ENCODE measurements around the gene SLC25A48.
"Not testable (repeated sequence)": the region's sequence is repeated elsewhere in the genome, so short reads cannot be mapped to it uniquely, and the experiment has no call there.

SLC25A48 gene

DNA sequence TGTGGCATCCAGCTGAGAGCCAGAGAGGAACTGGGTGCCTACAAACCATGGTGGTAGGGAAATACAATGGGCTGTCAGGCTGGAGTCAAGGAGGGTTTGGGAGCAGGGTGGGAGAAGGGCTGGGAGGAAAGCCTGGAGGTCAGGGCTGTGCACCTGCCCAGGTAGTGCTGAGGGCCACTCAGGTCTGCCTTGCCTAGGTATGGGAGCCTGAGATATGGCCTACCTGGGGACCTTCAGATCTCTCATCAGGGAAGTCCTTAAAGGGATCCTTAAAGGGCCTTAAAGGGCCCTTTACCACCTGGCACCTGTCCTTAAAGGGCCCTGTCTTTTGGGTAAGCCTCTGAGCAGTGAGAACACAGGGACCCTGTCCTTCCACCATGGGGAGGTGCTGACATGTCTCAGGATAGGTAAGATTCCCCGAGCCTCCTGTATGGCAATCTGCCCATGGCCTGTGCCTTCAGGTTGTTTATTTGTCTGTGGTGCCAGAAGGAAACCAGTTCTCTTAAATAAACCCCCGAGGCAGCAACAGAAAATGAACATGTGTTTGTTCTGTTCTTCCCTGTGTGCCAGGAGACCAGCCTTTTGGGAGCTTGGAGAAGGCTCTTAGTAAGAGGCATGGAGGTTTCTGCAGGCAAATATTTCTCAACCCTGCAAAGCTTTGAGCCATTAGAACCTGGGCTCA lies 23.3 kb downstream of the SLC25A48 start:
- DNase-seq (ENCODE audit: low read depth), result no peak

DNA sequence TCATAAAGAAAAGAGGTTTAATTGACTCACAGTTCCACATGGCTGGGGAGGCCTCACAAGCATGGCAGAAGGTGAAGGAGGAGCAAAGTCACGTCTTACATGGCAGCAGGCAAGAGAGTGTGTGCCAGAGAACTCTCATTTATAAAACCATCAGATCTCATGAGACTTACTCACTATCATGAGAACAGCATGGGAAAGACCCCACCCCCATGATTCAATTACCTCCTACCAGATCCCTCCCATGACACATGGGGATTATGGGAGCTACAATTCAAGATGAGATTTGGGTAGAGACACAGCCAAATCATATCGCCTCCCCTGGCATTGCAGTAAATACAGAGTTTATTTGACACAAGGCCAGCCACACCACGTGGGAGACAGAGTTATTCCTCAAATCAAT lies 24.7 kb downstream of the SLC25A48 start:
- DNase-seq (ENCODE audit: low read depth), result not testable (repeated sequence)

DNA sequence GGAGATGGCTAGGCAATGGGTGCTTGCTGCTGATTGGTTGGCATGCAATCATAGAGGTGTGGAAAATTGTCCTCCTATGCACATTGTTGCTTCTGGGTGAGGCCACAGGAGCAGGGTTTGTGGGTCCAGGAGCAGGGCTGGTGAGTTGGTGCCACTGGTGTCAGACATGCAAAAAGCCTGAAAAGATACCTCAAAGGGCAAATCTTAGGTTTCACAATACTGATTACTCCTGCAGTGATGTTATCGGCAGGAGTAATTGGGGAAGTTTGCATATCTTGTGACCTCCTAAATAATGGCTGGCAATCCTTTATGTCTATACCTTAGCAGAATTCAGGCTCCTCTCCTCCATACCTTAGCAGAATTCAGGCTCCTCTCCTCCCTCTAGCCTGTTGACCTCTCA lies 25.2 kb downstream of the SLC25A48 start:
- no peak for DNase-seq (ENCODE audit: low read depth)

- DNase-seq (ENCODE audit: low read depth), result no peak
These were observed 27.2 kb downstream of the SLC25A48 start for GRCh38 chr5:135861641-135862040.

DNA sequence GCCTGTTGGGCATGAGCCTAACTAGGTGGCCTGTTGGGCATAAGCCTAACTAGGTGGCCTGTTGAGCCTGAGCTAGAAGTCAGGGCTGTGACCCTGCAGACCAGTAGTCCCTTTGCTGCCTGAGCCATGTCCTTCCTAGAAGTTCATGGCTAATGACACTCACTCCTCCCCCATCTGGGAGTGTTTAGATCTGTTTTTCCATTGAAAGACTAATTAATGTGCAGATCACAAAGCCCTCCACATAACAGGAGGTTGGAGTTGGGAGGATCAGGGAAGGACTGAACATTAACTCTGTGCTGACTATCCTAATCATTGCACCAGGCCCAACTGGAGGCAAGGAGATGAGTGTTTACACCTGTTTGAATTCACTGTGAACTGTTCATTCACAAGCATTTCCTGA lies 27.6 kb downstream of the SLC25A48 start:
- no peak for DNase-seq (ENCODE audit: low read depth)

DNA sequence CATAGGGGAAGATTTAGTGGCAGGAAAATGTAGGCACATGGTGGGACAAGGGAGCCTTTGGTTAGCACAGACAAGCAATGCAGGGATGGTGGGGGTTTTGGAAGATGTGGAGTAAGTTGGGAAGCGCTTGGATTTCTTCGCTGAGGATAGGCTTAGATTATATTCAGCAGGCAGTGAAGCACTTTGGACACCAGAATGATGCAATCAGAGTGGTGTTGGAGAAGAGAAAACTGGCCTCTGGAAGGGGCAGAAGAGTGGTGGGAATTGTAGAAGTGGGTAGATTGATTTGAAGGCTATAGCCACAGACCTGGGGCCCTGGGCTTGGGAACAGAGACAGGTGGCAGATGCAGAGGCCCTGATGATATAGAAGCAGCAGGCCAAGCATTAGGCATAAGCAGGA lies 28.3 kb downstream of the SLC25A48 start:
- no peak for DNase-seq (ENCODE audit: low read depth)

DNA sequence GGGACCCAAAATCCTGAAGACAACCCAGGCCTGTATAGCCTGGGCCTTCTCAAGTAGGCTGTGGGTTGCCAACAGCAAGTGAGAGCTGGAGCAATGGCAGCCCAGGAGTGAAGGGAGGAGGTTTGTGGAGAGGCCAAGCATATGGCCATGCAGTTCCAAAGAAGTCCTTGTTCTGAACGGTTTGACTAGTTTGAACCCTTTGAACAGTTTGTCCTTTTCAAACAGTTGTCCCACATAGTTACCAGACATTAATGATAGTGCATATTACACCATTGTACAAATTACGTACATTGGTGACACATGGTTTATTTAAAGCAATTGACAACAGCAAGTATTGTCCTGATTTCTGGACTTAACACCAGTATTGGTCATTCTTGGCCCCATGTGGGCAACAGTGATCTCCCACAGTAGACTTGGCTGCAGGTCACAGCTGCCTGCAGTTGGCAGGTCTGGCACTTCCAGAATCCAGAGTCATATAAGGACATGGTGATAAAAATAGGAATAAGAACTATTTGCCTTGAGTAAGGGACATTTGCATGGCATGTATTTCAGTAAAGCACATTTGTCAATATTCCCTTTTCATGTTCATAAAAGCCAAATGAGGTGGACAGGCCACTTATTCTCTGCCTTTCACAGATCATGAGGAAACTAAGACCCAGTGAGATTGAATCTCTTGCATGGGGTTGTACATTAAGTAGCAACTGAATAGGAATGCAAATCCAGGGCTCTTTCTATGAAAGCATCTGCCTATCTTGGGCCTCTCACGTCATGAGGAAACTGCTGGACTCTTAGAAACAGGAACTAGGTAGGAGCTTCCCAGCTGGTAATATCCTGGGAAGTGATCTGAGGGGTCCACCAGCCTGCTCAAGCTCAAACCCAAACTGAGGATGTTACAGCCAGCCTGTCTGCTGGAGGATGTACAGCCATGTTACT lies 30.3 kb downstream of the SLC25A48 start:
- DNase-seq (ENCODE audit: low read depth), result no peak

DNA sequence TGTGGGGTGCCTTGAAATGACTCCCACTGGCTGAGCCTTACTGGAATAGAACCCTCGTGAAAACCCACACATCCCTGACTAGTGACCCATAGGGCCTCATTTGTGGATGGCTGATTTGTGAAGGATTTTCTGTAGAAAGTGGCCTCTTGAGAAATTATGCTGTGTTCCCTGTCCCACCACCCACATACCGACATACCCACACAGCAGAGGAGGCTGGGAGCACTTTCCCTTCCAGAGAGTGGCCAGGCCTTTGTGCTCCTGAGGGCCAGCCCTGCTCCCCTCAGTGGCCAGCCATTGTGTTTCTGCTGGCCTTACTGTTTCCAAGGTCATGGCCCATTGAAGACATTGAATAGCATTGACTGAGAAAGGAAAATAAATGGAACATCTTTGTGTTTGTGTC lies 31.6 kb downstream of the SLC25A48 start:
- no peak for DNase-seq (ENCODE audit: low read depth)

DNA sequence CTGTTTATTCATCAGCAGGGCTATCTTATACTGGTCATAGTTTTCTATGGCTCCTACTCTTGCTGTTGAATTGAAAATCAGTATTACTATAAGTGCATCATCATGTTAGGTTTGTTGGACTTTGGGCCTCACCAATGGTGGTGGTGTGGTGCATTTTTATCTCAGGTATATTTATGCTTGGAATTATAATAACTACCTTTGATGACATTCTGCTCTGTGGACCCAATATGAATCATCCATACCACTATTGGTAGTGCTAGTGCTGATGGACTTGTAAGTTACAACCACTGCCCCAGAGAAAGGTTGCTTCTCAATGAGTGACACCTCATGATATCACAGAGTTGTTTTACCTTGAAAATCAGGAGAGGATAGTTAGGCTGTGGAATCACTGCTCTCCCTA lies 33.1 kb downstream of the SLC25A48 start:
- no peak for DNase-seq (ENCODE audit: low read depth)

DNA sequence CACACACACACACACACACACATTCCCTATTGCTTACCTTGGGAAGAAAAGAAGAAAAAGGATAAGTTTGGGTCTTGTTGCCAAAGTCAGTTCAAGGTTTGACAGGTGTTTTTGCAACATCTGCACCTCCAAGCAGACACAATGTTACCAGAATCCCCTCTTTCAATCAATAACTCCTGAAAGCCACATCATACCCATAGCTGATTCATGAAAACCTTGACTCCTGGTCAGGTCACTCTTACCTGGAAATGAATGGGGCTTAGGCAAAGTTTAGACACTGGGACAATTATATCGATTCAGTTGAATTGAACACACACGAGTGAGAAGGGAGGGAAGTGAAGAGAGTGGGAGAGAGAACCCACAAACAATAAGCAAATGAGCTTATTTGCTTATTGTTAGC lies 34.2 kb downstream of the SLC25A48 start:
- no peak for DNase-seq (ENCODE audit: low read depth)

DNA sequence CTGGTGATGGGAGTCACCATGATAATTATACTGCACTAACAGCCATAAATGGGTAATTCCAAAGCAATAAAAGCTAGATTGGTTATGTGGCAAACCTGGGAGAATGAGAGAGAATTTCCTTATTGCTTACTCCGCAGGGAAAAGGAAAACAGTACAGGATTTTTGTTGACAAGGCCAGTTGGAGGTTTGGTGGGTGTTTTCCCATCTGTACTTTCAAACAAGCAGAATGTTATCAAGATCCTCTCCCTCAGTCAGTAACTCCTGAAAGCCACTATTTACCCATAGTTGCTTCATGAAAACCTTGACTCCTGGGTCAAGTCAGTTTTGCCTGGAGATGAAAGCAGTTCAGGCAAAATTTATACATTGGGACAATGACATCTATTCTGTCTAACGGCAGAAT lies 34.8 kb downstream of the SLC25A48 start:
- DNase-seq (ENCODE audit: low read depth), result no peak

- DNase-seq (ENCODE audit: low read depth), result no peak
These were observed 35.5 kb downstream of the SLC25A48 start for GRCh38 chr5:135869935-135870334.

GRCh38 chr5:135871268-135871915 lies 36.9 kb downstream of the SLC25A48 start:
- DNase-seq (ENCODE audit: low read depth), result no peak

- no peak for DNase-seq (ENCODE audit: low read depth)
These were observed 39.4 kb downstream of the SLC25A48 start for GRCh38 chr5:135873831-135874230.

DNA sequence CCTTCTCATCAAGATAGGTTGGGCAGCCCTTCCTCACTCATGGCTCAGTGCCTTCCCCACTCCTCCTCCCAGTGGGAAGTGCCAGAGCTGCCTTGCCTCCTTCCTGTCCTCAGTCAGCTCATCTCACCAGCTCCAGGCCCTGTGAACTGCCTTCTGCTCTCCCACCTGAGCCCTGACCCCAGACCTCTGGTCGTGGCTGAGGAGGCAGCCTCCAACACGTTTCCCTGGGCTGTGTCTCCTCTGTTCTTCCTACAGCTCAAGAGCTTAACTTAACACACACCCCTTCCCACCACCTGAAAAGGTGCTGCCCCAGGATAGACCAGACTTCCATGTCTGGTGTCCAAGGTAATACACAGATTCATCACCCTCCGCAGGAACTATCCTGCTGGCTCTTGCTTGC lies 40.0 kb downstream of the SLC25A48 start:
- no peak for DNase-seq (ENCODE audit: low read depth)

DNA sequence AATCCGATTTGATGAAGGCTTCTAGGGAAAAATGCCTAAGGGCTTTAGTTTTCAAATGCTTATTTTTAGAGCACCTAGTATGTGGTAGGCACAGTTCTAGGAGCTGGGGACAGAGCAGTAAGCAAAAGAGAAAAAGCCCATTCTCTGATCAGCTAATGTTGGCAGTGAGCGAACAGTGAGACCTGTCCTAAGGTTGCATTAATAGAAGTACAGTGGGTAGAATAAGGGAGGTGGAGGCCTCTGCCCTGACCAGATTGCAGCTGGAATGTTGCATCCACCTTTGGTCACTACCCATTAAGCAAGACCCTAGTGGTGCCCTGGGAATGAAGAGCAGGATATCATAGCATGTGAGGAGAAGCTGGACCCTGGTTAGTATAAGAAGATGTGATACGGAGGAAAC lies 41.1 kb downstream of the SLC25A48 start:
- no peak for DNase-seq (ENCODE audit: low read depth)

DNA sequence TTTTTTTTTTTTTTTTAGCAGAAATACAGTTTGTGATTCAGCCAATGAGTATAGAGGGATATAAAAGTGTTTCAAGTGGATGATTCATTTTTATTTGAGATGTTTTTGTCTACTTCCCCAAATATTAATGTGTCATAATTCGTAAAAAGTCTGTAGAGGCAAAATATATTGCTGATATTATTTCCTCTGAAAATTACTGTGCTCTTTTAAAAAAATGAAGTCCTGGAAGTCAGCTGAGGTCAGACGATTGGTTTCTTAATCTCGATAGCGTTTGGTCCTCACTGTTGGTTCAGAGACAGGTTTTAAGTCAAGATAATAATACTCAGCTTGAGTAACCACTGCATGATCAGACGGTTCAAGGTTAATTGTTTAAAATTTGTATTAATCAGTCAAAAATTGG lies 41.7 kb downstream of the SLC25A48 start:
- DNase-seq (ENCODE audit: low read depth), result no peak

- DNase-seq (ENCODE audit: low read depth), result no peak
These were observed 43.2 kb downstream of the SLC25A48 start for GRCh38 chr5:135877570-135878155.

DNA sequence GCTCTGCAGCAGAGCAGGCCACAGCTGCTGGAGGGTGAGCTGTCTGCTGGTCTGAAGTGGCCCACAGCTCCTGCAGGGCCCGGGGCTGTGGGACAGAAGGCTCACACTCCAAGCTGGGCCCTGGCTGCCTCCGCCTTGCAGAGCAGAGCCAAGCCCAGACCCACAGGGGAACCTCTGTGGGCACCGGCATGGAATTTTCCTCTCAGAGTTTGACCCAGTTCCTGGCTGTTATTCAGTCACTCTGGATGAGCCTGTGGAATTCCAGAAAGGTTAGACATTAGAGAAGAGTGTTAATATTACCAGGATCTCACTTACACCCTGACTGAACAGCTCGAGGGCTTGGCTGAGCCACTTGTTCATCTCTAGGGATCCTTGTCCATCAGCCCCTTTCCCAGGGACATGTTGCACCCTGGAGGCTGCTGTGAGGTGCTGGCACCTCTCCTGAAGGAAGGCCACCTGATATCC lies 43.7 kb downstream of the SLC25A48 start:
- DNase-seq (ENCODE audit: low read depth), result no peak

GRCh38 chr5:135879591-135879990 lies 45.1 kb downstream of the SLC25A48 start:
- DNase-seq (ENCODE audit: low read depth), result no peak

DNA sequence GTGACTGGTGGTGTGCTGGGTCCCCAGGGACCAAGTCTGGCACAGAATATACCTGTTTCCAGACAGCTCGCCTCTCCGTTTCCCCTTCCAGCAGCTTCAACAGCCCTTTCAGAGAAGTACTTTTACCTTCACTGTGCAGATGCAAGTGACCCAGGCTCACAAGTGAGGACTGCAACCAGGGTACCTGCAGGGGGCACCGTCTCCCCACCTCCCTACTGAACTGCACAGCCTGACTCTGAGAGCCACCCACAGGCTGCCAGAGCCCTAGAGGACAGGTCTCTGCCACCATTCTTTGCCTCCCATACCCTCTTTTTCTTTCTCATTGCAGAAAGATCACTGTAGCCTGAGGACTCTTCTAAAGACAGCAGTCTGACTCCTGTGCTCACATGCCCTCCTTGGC lies 45.8 kb downstream of the SLC25A48 start:
- DNase-seq (ENCODE audit: low read depth), result no peak

DNA sequence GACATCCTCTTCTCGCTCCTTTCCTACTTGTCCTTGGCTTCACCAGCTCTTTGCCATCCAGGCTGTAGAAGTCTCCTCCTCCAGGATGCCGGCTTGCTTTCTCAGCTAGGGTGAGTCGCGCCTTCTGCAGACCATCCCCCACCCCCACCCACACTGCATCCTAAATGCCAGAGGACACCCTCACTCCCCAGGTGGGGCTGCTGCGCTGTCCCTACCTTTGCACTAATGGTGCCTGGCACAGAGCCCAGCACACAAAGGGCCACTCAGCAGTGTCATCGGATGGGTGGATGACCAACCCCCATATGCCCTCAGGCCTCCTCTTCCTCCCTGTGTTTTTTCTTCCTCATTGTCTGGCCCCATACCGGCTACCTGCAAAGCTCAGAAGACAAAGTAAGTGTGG lies 46.3 kb downstream of the SLC25A48 start:
- no peak for DNase-seq (ENCODE audit: low read depth)

GRCh38 chr5:135881244-135881643 lies 46.8 kb downstream of the SLC25A48 start:
- DNase-seq (ENCODE audit: low read depth), result no peak

All from activated gamma-delta T cell treated with anti-CD3 and anti-CD28 coated beads, Interleukin-2, amount 50 U/mL, for 16 hours (primary cell).